Stimulated activated CD8-positive, alpha-beta memory T cell treated with anti-CD3 and anti-CD28 coated beads, Interleukin-15, amount 100 ng/mL, for 48 hours (primary cell): ENCODE results near the gene OR52N1.

Source experiments
- DNase-seq, 2 donors: peaks; one replicate each; pipeline ENCODE4 v3.0.0-alpha.2; 2020; ENCODE audit warnings: low read depth in 2 of 2

The OR52N1 gene

DNA sequence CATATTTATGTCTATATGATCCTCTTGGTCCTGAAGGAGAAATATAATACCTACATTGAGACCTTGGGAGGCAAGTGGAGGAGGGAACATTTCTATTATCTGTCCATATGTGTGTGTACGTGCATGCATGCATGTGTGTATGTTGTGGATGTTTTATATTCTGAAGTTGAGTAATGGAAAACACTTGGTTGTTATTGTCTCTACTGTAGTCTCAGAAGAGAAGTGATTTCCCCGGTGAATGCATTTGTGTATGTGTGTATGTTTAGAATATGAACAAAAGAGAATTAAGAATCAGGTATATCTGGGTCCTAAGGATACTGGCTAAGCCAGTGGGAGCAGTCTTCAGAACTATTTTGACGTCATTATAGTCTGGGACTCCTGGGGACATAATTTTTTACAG, at the start of gene OR52N1:
Gene OR52N1 (minus strand): TSS at position 101 of the 400 bp plus-strand sequence. CDS start 2,449 bp downstream, outside the sequence.
- DNase-seq: no peak

DNA sequence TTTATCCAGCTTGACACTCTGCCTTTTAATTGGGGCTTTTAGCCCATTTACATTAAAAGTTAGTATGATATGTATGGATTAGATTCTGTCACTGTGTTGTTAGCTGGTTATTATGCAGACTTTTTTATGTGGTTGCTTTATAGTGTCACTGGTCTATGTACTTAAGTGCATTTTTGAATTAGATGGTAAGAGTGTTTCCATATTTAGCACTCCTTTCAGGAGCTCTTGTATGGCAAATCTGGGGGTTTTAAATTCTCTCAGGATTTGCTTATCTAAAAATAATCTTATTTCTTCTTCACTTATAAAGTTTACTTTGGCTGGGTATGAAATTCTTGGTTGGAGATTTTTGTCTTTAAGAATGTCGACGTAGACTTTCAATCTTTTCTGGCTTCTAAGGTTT, 46.6 kb upstream of the OR52N1 start:
- DNase-seq: no peak

DNA sequence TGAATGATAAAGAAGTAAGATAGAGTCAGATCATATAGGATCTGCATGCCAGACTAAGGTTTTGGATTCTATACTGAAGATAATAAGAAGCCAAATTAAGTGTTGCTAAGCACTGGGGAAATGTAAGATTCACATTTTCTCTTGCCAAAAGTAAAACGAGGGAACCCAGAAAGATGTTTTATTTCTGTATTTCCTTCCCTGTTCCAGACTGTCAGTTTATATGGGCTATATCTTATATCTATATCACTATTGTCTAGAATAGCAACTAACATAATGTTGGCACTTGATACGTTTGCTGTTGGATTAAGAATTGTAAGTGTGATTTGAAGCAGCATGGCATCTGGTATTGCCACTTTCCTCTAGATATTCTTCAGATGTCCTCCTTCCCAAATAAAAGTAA, 42.4 kb upstream of the OR52N1 start:
- no peak for DNase-seq

DNA sequence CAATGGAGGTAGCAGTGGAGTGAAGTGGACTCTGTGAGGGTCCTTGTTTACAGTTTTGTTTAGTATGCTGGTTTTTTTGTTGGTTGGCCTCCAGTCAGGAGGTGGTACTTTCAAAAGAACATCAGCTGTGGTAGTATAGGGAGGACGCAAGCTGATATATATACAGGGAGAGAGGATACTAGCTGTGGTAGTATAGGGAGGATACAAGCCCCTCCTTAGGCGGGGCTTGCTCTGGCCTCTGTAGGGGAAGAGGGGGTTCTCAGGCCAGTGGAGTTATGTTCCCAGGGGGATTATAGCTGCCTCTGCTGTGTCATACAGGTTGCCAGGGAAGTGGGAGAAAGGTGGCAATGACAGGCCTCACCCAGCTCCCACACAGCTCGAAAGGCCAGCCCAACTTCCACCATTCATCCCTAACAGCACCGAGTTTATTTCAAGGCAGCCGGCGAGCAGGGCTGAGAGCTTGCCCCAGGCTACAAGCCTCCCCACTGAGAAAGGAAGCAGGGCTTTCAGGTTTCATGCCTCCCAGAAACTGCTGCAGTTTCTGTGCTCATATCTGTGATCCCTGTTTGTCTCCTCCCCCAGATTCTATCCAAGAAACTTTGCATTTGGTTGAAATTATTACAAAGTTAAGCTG, 40.2 kb upstream of the OR52N1 start:
- DNase-seq: no peak

DNA sequence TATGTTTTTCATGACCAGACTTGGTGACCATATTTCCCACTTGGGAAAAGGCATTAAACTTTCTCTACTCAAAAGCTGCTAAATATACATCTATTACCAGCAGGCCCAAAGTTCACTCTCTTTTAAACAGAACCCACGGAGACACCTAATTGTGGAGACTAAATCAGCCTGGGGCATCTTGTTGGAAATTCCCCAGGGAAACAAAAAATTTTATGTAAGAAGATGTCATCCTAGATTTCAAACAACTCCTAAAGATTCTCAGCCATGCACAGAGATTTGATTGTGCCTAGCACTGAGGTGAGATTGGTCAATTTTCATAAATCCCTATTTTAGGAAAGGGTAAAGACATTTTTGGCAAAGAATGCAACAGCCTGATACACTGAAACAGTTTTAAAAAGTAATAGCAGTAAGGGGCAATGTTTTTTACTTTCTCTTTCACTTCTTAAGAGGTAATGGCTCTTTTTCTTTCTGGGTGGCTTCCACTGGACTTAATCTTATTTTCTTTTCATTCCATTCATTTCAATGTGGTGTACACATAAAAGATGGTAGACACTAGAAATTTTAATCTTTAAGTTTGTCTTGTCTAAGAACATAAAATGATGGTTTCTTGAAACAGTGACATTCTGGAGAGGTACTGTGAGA, 27.3 kb upstream of the OR52N1 start:
- no peak for DNase-seq

DNA sequence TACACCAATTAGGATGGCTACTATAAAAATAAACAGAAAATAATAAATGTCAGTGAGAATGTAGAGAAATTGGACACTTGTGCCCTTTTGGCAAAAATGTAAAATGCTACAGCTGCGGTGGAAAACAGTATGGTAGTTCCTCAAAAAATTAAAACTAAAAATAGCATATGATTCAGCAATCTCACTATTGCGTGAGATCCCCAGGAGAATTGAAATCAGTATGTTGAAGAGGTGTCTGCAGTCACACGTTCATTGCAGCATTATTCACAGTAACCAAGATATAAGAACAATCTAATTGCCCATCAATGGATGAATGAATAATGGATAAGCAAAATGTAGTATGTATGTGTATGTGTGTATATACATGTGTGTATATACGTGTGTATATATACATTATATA, 24.5 kb upstream of the OR52N1 start:
- no peak for DNase-seq

DNA sequence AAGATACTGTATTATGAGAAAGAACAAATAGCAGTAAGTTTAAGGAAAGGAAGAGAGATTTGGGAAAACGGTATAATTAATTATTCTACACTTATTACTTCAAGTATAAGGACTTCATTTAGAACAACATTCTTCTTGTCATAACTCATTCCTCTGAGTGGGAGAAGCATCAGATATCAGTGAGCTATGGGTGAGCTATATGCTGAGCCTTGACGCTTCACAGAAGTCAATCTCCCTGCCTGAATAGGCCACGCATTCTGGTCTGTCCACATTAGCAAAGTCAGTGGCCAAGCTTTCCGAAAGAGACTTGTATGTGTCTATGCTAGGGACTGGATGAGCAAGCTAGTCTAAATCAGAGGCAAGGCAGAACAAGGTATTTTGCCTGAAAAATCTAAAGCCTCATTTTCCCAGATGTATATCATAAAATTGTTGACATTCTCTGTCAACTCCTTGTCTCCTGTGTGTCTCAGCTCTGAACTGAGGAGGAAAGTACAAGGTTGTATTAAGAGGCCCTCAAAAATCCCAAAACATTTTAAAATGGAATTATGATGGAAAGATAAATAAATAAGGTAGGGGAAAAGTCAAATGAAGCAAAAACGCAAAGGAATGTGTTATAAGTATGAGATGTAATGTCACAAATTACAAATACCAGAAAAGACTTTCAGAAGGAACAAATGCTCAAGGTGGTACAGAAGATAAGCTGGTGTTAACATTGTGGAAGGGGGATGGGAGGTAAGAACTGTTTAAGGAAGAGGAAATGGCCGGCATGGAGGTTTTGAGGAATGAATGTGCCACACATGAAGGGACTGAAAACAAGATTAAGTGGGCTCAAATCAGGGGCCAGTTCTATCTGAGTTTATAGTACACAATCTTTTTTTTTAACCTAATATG, 19.1 kb upstream of the OR52N1 start:
- DNase-seq: no peak

DNA sequence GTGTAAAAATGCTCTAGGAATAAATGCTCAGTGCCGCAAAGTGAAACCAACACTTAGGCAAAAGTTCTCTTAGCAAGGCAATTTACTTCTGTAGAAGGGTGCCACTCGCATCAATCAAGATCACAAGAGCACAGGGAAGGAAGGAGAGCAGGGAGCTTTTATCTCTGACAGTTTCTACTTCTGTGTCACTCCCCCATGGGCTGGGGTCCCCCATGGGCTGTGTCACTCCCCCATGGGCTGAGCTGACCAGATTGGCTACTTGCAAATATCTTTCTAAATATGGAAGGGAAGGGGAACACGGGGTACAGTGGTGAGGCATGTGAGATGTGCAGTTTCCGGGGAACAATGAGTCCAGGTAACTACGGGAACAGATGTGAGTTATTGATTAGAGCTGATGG, 18.1 kb upstream of the OR52N1 start:
- DNase-seq: no peak

DNA sequence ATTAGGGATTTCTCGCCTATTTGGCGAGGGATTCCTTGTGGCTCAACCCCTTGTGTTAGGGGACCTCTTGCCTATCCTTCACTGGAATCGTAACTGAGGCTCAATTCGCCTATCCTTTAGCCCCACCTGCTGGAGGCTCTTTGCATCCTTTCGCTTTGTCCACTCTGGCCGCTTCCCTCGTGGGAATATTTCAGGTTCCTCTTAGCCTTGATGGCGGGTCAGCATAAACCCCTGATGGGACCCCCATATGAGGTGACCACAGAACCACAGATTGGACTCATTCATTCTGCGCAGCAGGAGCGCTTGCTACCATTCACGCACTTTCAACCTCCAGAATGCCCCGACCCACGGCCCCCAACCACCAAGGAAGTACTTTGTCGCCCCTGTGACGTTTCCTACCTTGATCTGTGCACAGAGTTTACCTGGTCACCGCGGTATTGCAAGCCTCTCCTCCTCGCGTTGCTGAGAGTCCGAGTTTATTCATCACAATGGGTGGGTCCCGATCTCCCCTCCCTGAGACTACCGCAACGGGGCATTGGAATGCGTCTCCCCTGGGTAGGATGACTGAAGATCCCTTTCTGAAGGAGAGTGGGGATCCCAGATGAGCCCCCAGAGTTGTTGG, 17.5 kb upstream of the OR52N1 start, which contains the start of gene OR52N2:
Gene OR52N2 (plus strand): TSS at position 425 of the 622 bp plus-strand sequence. CDS start 11,412 bp downstream, outside the sequence.
- DNase-seq: peak; percentile 36 to 37

DNA sequence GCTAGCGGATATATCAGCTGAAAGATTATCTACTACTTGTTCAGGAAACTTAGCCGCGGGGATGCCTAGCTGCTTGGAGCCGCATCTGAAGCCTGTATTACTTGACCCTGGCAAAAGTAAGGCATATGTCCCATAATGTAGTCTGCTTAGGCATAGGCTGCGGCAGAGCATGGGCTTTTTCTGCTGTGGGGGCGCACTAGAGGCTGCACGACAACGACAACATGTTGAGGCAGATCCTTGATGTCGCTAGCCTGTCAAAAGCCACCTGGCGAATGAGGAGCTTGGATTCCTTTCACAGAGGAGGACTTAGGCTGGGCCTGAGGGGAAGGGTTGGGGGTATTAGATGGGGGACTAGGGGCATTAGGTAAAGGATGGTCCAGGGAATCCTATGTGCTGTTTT, 16.5 kb upstream of the OR52N1 start:
- no peak for DNase-seq

DNA sequence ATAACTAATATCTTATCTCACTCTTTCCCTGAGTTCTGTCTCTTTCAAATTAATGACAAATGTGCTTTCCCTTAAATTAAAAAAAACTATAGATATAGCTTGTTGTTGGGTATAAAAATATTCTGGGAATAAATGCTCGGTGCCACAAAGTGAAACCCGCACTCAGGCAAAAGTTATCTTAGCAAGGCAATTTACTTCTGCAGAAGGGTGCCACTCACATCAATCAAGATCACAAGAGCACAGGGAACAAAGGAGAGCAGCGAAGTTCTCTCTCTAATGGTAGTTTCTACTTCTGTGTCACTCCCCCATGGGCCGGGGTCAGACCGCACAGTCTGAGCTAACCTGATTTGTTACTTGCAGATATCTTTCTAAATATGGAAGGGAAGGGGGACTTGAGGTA, 12.9 kb upstream of the OR52N1 start:
- DNase-seq: no peak

DNA sequence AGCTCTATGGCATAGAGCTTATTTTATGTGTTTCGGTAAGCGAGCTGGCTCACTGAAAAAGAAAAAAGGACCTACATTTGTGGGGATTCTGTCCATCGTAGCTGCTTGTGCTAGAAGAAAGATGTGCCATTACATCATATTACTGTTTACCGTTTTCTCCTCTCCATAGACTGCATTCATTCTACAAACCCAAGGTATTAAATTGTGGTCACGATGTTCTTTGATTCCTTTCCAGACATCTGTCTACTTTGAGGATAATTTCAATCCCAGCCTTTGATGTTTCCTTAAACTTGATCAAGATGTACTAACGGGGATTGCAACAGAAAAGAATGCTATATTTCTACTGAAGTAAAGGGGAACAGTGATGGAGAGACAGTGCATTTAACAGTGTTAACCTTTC, 5.5 kb upstream of the OR52N1 start:
- no peak for DNase-seq

DNA sequence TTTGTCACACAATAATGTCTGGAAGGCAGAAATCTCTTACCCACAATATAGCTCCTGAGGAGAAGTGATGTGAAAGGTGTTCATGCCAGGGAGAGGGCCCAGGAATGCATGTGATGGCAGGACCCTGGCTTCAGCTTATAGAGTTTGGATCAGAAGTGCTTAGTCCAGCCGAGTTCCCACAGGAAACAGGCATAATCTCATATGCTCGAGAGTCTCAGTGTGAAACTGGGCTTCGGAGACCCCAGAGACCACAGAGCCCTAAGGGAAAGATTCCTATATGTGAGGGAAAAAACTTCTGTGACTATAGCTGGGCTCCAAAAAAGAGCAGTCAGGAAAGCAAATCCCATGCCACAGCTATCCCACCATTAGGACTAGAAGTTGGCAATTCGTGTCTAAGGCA, 7.8 kb downstream of the OR52N1 start, which contains the start of gene OR52N5:
Gene OR52N5 (minus strand): TSS at position 101 of the 400 bp plus-strand sequence. CDS start 4,721 bp downstream, outside the sequence.
- DNase-seq: no peak

DNA sequence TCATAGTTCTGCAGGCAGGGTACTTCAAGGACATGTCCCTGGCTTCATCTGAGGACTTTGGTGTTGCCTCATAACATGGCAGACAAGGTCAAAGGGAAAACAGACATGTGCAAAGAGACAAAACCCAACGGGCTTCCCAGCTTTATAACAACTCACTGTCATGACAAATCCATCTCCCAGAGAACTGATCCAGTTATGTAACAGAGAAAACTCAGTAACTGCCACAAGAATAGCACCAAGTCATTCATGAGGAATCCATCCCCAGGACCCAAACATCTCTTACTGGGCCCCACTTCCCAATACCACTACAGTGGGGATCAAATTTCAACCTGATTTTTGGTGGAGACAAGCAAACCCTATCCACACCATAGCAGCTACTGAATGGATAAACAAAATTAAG, 24.0 kb downstream of the OR52N1 start:
- no peak for DNase-seq

DNA sequence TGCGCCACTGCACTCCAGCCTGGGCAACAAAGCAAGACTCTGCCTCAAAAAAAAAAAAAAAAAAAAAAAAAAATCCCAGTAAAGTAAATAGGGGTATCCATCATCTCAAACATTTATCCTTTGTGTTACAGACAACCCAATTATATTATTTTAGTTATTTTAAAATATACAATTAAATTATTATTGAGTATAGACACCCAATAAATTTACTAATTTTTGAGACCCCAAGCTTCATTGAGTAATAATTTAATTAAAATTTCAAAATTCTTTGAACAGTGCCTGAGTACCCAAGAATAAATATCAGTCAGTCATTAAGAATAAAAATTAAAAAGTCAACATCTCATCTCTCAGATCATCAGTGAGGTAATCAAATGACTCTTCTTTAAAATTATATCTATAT, 37.1 kb downstream of the OR52N1 start, which contains the start of gene OR52N4:
Gene OR52N4 (plus strand): TSS at position 301 of the 400 bp plus-strand sequence. CDS start 498 bp downstream, outside the sequence.
- DNase-seq: no peak

DNA sequence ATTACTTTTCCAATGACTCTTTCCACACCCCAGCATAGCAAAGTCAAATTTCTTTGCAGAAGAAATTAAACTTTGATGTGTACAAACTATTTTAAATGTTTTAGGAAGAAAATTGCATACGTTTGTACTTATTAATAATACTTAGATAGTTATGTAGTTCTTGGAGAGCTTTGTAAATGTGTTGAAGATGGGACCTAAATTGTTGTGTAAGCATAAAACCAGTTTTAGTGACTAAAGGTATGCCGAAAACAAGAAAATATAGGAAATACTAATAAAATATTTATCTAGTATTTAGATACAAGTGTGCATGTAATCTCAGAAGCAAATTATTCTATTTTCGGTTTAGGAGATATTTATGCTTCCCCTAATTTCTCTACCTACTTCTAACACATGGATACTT, 41.2 kb downstream of the OR52N1 start:
- no peak for DNase-seq

DNA sequence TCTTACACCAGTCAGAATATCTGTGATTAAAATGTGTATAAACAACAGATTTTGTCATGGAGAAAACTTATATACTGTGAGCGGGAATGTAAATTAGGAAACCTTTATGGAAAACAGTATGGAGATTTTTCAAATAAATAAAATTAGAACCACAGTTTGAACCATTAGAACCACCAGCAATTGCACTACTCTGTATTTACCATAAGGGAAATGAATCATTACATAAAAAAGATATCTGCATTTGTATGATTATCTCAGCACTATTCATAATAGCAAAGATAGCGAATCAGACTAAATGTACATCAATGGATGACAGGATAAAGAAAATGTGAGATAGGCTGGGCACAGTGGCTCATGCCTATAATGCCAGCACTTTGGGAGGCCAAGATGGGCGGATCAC, 44.5 kb downstream of the OR52N1 start:
- no peak for DNase-seq

DNA sequence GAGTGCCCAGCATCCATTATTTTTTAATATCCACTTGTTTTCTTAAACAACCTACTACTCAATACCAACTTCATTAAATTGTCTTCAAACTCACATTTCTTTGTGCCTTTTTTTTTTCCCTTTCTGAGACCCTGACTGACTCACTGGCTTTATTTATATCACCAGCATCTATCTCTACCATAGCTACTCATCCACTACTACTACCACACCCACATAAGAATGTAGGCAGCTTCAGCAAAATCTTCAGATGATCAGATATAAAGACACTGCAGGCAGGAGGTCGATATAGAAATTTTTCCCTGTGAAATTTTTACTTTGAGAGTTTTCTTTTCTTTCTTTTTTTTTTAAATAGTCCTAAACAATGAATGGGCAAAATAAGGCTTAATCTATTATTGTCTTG, 52.6 kb downstream of the OR52N1 start:
- DNase-seq: no peak

DNA sequence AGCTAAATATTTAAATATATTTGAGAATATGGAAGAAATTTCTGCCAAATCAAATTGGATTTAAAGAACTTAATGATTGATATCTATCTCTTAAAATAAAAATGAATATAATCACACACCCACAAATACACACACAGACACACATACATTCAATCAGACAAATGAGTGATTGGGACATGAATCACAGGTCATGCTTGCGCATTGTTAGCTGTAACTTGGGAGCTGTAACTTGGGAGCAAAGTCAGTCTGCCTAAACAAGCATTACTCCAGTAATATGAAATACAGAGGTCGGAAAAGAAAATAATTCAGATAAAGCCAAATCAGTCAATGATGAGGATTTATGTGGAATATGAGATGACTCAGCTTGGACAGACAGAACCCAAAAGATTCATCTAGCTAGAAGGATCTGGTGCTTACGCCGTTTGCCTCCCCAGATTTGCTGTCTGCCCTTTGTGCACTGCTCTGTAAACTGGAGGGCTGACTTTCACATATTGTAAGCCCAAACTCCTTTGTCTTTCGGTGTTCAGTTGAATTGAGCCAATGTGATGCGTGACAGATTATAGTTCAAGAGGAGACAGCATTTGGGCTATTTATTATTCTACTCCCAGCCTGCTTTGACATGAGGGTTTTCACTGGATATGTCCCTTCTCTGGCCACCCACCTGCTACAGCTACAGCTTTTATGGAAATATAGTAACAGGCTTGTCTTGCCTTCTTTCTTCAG, 53.2 kb downstream of the OR52N1 start:
- no peak for DNase-seq

DNA sequence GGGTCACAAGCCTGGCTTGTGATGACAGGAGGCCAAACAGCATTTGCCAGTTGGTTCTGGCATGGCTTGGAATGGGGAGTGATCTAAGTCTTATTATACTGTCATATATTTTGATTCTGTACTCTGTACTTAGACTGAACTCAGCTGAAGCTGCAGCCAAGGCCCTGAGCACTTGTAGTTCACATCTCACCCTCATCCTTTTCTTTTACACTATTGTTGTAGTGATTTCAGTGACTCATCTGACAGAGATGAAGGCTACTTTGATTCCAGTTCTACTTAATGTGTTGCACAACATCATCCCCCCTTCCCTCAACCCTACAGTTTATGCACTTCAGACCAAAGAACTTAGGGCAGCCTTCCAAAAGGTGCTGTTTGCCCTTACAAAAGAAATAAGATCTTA, 54.0 kb downstream of the OR52N1 start:
- DNase-seq: no peak
